ENCODE results near the gene SVEP1.
"Not testable (repeated sequence)": the region's sequence is repeated elsewhere in the genome, so short reads cannot be mapped to it uniquely, and the experiment has no call there.

The SVEP1 gene

DNA sequence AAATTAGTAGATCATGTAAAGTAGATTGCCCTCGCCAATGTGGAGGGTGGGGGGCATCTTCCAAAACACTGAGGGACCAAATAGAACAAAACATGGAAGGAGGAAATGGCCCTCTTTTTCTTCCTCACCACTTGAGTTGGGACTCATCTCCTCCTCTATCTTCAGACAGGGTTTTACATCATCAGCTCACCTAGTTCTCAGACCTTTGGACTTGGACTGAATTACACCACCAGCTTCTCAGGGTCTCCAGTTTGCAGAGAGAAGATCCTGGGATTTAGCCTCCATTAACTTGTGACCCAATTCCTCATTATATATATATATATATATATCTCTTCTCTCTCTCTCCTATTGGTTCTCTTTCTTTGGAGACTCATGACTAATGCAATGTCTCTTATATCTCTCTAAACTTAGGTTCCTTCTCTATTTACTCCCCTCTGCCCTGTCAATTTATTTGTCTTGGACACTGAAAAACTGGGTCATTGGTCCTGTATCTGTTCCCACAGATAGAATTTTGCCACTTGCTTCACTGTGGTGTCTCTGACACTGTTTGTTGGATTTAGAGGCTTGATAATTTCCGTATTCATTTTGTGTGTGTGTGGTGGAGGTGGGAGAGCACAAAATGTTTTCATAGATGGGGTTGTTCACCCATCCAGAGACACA lies 187.6 kb downstream of the SVEP1 start:
- Histone ChIP-seq H3K9ac (ENCODE audit: insufficient read length) (no peak overlapping the region), H3K9me3 (ENCODE audit: low read depth, low read length) (no peaks in the 10 kb centered on the region), H3K27ac (no peak overlapping the region), H3K4me3 (no peak overlapping the region), H3K36me3 (ENCODE audit: insufficient read depth, low read length) (no peaks in the 10 kb centered on the region)
- DNase-seq (ENCODE audit: low read depth, low spot score) = no peak
- no peak for TF ChIP-seq EZH2 (IDR thresholded peaks at IDR 0.05)
- no peak for TF ChIP-seq FOXP2 (optimal IDR thresholded peaks at IDR 0.05; ENCODE audit: control extremely low read depth, extremely low read length, insufficient read depth)
- TF ChIP-seq POLR2AphosphoS5 (IDR thresholded peaks at IDR 0.05; ENCODE audit: borderline replicate concordance, low read depth, low read length) = no peak

DNA sequence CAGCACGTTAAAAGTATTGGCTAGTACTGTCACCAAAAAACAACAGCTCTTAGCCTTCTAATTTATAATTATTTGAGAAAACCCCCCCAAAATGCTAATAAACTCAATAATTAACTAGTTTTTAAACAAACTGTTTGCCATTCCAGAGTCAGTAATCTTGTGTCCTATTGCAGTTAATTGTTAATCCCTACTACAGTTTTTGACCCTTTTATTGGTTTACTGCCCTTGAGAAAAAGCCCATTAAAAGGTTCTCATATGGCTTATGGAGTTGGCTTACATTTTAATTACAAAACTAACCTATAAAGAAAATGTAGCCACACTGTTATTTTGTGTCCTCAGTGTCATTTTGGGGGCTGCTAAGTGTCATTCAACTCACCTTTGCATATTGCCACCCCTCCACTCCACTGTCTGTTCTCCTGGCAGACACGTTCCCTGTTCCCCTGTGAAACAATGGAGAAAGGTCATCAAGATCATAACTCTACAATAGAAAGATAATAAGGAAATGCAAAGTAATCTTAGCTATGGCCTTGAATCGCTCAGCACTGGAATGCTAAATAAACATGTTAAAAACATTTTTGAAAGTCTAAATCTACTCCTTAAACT lies 190.3 kb downstream of the SVEP1 start:
- H3K27ac ChIP-seq = no peak overlapping the region
- no peaks in the 10 kb centered on the region for H3K9me3 ChIP-seq (ENCODE audit: low read depth, low read length)
- DNase-seq (ENCODE audit: low read depth, low spot score) = no peak
- TF ChIP-seq EZH2 (IDR thresholded peaks at IDR 0.05) (no peak), FOXP2 (optimal IDR thresholded peaks at IDR 0.05; ENCODE audit: control extremely low read depth, extremely low read length, insufficient read depth) (no peak), POLR2AphosphoS5 (IDR thresholded peaks at IDR 0.05; ENCODE audit: borderline replicate concordance, low read depth, low read length) (no peak)
- no peak overlapping the region for H3K9ac ChIP-seq (ENCODE audit: insufficient read length)
- no peaks in the 10 kb centered on the region for H3K36me3 ChIP-seq (ENCODE audit: insufficient read depth, low read length)
- H3K4me3 ChIP-seq = no peak overlapping the region

DNA sequence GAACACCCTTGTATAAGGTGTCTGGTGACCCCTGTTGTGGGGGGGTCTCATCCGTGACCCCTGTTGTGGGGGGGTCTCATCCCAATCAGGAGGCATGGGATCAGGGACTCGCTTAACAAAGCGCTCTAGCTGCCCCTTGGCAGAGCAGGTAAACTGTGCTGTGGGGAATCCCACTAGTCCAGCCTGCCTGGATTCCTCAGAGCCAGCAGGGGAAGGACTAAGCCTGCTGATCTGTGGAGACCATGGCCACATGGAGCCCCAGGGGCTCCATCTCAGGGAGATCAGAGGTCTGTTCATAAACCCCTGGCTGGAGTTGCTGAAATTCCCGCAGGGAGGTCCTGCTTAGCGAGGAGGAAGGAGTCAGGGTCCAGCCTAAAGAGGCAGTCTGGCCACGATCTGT lies 196.1 kb downstream of the SVEP1 start:
- TF ChIP-seq POLR2AphosphoS5 (IDR thresholded peaks at IDR 0.05; ENCODE audit: borderline replicate concordance, low read depth, low read length) (no peak), EZH2 (IDR thresholded peaks at IDR 0.05) (no peak)
- Histone ChIP-seq H3K27ac (no peak overlapping the region), H3K9me3 (ENCODE audit: low read depth, low read length) (no peaks in the 10 kb centered on the region), H3K9ac (ENCODE audit: insufficient read length) (no peak overlapping the region), H3K36me3 (ENCODE audit: insufficient read depth, low read length) (no peaks in the 10 kb centered on the region), H3K4me3 (no peak overlapping the region)
- no peak for DNase-seq (ENCODE audit: low read depth, low spot score)

DNA sequence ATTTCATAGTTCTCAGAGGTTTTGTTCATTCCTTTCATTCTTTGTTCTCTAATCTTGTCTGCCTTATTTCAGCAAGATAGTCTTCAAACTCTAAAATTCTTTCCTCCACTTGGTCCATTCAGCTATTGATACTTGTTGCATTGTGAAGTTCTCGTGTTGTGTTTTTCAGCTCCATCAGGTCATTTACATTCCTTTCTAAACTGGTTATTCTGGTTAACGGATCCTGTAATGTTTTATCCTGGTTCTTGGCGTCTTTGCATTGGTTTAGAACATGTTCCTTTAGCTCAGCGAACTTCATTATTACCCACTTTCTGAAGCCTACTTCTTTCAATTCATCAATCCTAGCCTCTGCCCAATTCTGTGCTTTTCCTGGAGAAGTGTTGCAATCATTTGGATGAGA lies 196.8 kb downstream of the SVEP1 start:
- Histone ChIP-seq H3K4me3 (no peak overlapping the region), H3K9me3 (ENCODE audit: low read depth, low read length) (no peaks in the 10 kb centered on the region), H3K27ac (no peak overlapping the region), H3K9ac (ENCODE audit: insufficient read length) (no peak overlapping the region), H3K36me3 (ENCODE audit: insufficient read depth, low read length) (no peaks in the 10 kb centered on the region)
- no peak for DNase-seq (ENCODE audit: low read depth, low spot score)
- no peak for TF ChIP-seq FOXP2 (optimal IDR thresholded peaks at IDR 0.05; ENCODE audit: control extremely low read depth, extremely low read length, insufficient read depth)
- TF ChIP-seq EZH2 (IDR thresholded peaks at IDR 0.05) = no peak
- TF ChIP-seq POLR2AphosphoS5 (IDR thresholded peaks at IDR 0.05; ENCODE audit: borderline replicate concordance, low read depth, low read length) = no peak

DNA sequence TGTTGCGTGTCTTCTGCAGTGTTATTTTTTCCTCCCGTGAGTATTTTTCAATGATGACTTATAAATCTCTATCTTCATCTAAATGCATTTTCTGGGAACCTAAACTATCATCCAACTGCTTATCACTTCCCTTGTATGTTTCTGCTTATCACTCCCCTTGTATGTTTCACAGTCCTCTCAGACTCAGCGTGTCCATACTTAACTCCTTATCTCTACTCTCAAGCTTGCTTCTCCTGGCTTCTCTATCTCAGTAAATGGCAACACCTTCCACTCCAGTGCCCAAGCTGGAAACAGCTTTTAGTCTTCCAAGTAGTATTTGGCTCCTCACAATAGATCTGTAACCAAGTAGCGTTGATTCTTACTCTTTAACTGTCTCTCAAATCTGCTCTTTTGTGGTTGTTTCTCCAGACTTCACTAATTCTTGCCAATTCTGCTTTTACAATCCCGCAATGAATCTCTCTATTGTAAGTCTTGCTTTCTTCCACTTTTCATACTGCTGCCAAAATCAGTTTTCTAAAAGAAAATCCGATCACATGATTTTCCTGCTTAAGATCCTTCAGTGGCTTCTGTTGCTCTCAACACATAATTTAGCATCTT lies 208.0 kb downstream of the SVEP1 start:
- H3K9me3 ChIP-seq (ENCODE audit: low read depth, low read length) = no peaks in the 10 kb centered on the region

DNA sequence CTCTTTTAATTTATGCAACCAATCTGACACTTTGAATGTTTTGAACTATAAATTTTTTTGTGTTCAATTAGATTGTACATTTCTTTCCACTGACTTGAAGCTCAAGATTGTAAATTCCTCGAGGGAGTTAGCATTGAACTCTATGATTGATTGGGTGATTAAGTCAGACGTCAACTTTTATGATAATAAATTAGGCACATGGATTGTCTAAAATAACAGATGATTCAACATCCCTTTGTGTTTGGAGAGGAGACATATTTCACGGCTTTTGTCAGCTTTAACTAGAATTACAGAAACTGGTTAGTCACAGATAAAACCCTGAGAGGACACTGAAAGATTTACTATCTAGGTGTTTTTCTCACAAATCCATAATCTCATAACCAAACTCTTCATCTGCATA lies 209.2 kb downstream of the SVEP1 start:
- no peak overlapping the region for H3K27ac ChIP-seq
- TF ChIP-seq EZH2 (IDR thresholded peaks at IDR 0.05) (no peak), POLR2AphosphoS5 (IDR thresholded peaks at IDR 0.05; ENCODE audit: borderline replicate concordance, low read depth, low read length) (no peak), FOXP2 (optimal IDR thresholded peaks at IDR 0.05; ENCODE audit: control extremely low read depth, extremely low read length, insufficient read depth) (no peak)
- no peak for DNase-seq (ENCODE audit: low read depth, low spot score)
- H3K4me3 ChIP-seq = no peak overlapping the region
- no peaks in the 10 kb centered on the region for H3K9me3 ChIP-seq (ENCODE audit: low read depth, low read length)
- H3K36me3 ChIP-seq (ENCODE audit: insufficient read depth, low read length) = no peaks in the 10 kb centered on the region
- H3K9ac ChIP-seq (ENCODE audit: insufficient read length) = no peak overlapping the region

More for the DNA sequence above, 208.0 kb downstream of the SVEP1 start:
- no peak overlapping the region for H3K4me3 ChIP-seq
- no peak overlapping the region for H3K27ac ChIP-seq
- no peaks in the 10 kb centered on the region for H3K36me3 ChIP-seq (ENCODE audit: insufficient read depth, low read length)
- TF ChIP-seq FOXP2 (optimal IDR thresholded peaks at IDR 0.05; ENCODE audit: control extremely low read depth, extremely low read length, insufficient read depth) (no peak), POLR2AphosphoS5 (IDR thresholded peaks at IDR 0.05; ENCODE audit: borderline replicate concordance, low read depth, low read length) (no peak), EZH2 (IDR thresholded peaks at IDR 0.05) (no peak)
- H3K9ac ChIP-seq (ENCODE audit: insufficient read length) = no peak overlapping the region
- no peak for DNase-seq (ENCODE audit: low read depth, low spot score)

DNA sequence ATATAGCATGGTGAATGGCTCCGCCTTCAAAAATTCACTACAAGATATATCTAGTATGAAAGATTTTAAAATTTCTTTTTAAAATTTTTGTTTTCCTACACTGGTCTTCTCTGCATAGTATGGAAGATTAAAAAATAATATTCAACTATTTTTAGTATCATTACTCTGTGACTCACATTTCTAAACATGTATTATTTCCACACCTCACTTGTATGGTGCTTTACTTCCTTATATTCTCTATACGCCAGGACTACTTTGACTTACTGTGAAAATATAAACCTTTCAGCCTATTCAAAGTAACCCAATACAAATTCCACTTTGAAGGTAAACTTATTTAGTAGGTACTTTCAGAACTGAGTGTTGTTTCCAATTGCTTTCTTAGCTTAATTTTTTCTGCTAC lies 215.1 kb downstream of the SVEP1 start:
- H3K4me3 ChIP-seq = no peak overlapping the region
- no peak overlapping the region for H3K27ac ChIP-seq
- H3K9ac ChIP-seq (ENCODE audit: insufficient read length) = no peak overlapping the region
- no peaks in the 10 kb centered on the region for H3K36me3 ChIP-seq (ENCODE audit: insufficient read depth, low read length)
- no peaks in the 10 kb centered on the region for H3K9me3 ChIP-seq (ENCODE audit: low read depth, low read length)
- no peak for DNase-seq (ENCODE audit: low read depth, low spot score)
- TF ChIP-seq FOXP2 (optimal IDR thresholded peaks at IDR 0.05; ENCODE audit: control extremely low read depth, extremely low read length, insufficient read depth) (no peak), POLR2AphosphoS5 (IDR thresholded peaks at IDR 0.05; ENCODE audit: borderline replicate concordance, low read depth, low read length) (no peak), EZH2 (IDR thresholded peaks at IDR 0.05) (no peak)

DNA sequence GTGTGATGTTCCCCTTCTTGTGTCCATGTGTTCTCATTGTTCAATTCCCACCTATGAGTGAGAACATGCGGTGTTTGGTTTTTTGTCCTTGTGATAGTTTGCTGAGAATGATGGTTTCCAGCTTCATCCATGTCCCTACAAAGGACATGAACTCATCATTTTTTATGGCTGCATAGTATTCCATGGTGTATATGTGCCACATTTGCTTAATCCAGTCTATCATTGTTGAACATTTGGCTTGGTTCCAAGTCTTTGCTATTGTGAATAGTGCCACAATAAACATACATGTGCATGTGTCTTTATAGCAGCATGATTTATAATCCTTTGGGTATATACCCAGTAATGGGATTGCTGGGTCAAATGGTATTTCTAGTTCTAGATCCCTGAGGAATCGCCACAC lies 220.5 kb downstream of the SVEP1 start:
- not testable (repeated sequence) for H3K27ac ChIP-seq; H3K36me3 ChIP-seq (ENCODE audit: insufficient read depth, low read length); H3K9me3 ChIP-seq (ENCODE audit: low read depth, low read length); H3K4me3 ChIP-seq; H3K9ac ChIP-seq (ENCODE audit: insufficient read length); DNase-seq (ENCODE audit: low read depth, low spot score)

DNA sequence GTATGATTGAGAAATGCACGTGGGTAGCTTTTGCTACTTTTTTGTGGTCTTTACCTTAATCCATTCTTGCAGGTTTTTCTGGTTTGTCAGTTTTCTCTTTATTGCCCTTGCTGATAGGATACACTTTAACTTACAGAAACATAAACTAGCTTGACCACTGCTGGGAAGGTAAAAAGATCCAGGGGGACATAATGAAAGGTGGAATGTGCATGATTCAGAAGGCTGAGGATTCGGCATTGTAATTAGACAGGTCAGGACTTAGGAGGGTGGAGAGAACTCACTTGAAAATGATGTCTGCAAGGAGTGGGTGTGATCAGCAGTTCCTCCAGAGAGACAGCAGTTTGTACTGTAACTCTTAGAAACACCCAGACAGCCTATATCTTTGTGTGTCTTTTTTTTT lies 222.0 kb downstream of the SVEP1 start:
- no peak overlapping the region for H3K9ac ChIP-seq (ENCODE audit: insufficient read length)
- no peak for DNase-seq (ENCODE audit: low read depth, low spot score)
- no peaks in the 10 kb centered on the region for H3K9me3 ChIP-seq (ENCODE audit: low read depth, low read length)
- H3K4me3 ChIP-seq = no peak overlapping the region
- TF ChIP-seq EZH2 (IDR thresholded peaks at IDR 0.05) (no peak), FOXP2 (optimal IDR thresholded peaks at IDR 0.05; ENCODE audit: control extremely low read depth, extremely low read length, insufficient read depth) (no peak), POLR2AphosphoS5 (IDR thresholded peaks at IDR 0.05; ENCODE audit: borderline replicate concordance, low read depth, low read length) (no peak)
- no peak overlapping the region for H3K27ac ChIP-seq
- no peaks in the 10 kb centered on the region for H3K36me3 ChIP-seq (ENCODE audit: insufficient read depth, low read length)
